ENCODE measurements around the gene ORC1.

GRCh38 chr1:52328615-52329014, 75.6 kb downstream of the ORC1 start:
- TF ChIP-seq CTCF (IDR thresholded peaks at IDR 0.05) (no peak), EP300 (IDR thresholded peaks at IDR 0.05) (no peak), POLR2A (IDR thresholded peaks at IDR 0.05) (no peak), POLR2AphosphoS5 (IDR thresholded peaks at IDR 0.05) (no peak)
